Suprapubic skin (tissue), 4 donors: Measurements from ENCODE around the gene CCDC159.

Experiments used
- EP300 ChIP-seq: sonication (generic); formaldehyde crosslinking; IDR thresholded peaks from one replicate; pipeline ENCODE4 v1.6.1; 2017; ENCODE audit warnings: antibody characterized with exemption
- POLR2A ChIP-seq, 2 donors: fragments of 450-650 bp; IDR thresholded peaks; one replicate each; pipeline ENCODE4 v1.6.1; 2017; ENCODE audit warnings: antibody characterized with exemption in 2 of 2, mild to moderate bottlenecking in 2 of 2, moderate library complexity in 2 of 2
- POLR2AphosphoS5 ChIP-seq, 3 donors: sonication (generic); formaldehyde crosslinking; IDR thresholded peaks; one replicate each; pipeline ENCODE4 v1.6.1; 2017; ENCODE audit warnings: antibody characterized with exemption in 3 of 3
- TF ChIP-seq, protein P1 (sequence below), 2 donors: fragments of 200-600 bp in 1 of 2; fragments of 450-650 bp in 1 of 2; sonication (generic) in 1 of 2; IDR thresholded peaks; one replicate each; pipeline ENCODE4 v1.5.1; 2016 to 2019; ENCODE audit warnings: antibody characterized with exemption in 2 of 2, mild to moderate bottlenecking in 1 of 2, moderate library complexity in 1 of 2

DNA sequence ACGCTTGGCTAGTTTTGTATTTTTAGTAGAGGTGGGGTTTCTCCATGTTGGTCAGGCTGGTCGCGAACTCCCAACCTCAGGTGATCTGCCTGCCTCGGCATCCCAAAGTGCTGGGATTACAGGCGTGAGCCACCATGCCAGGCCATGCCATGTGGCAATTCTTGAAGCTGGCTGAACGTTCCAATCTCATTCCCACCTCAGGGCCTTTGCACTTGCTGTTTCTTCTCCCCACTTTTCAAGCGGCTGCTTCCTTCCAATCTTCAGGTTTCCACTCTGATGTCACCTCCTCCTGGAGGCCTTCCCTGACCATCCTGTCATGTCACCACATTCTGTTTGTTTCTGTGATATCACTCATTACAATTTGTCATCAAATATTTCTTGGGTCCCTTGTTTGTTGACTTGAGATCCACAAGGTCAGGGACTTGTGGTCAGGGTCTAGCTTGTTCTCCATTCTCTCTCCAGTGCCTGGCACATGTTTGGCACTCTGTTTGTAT is 33.6 kb downstream of the CCDC159 start:
- TF ChIP-seq, protein P1, sequence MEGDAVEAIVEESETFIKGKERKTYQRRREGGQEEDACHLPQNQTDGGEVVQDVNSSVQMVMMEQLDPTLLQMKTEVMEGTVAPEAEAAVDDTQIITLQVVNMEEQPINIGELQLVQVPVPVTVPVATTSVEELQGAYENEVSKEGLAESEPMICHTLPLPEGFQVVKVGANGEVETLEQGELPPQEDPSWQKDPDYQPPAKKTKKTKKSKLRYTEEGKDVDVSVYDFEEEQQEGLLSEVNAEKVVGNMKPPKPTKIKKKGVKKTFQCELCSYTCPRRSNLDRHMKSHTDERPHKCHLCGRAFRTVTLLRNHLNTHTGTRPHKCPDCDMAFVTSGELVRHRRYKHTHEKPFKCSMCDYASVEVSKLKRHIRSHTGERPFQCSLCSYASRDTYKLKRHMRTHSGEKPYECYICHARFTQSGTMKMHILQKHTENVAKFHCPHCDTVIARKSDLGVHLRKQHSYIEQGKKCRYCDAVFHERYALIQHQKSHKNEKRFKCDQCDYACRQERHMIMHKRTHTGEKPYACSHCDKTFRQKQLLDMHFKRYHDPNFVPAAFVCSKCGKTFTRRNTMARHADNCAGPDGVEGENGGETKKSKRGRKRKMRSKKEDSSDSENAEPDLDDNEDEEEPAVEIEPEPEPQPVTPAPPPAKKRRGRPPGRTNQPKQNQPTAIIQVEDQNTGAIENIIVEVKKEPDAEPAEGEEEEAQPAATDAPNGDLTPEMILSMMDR (IDR thresholded peaks at IDR 0.05) = no peak
- TF ChIP-seq EP300 = no peak
- no peak for TF ChIP-seq POLR2A (IDR thresholded peaks at IDR 0.05)
- TF ChIP-seq POLR2AphosphoS5 (IDR thresholded peaks at IDR 0.05) = no peak
